Fibroblast of the aortic adventitia (primary cell): ENCODE measurements around the gene CENPP. TPM values are rescaled to one million over a fixed set of nuclear protein-coding genes. Genes with fewer than 3 reads are reported as not detected.

Experiments
- DNase-seq: peaks from one replicate; pipeline ENCODE4 v3.0.0-alpha.2; 2010; ENCODE audit warnings: low read depth
- H3K4me3 ChIP-seq: 2 replicates; pipeline ENCODE4 v1.5.1; 2011; ENCODE audit warnings: low read depth, mild to moderate bottlenecking, control low read depth, low read length, moderate library complexity
- total RNA-seq: library from RNA; depleted of rRNA; stranded (reverse); fragments of >200 nt; gene quantifications from 2 replicates; pipeline ENCODE4 v1.2.3, GENCODE V29; 2012; ENCODE audit warnings: low replicate concordance
- TF ChIP-seq, protein P1 (sequence below): IDR thresholded peaks from 2 replicates; pipeline ENCODE4 v1.5.1; 2011; ENCODE audit warnings: mild to moderate bottlenecking, low read length, control low read depth, inconsistent platforms; ENCODE audit not compliant: insufficient read depth

CENPP gene
- 19.3 and 19.7 TPM in 2 replicates for total RNA-seq

GRCh38 chr9:92325269-92325990, at the start of gene CENPP, which contains the start of gene NOL8:
Gene CENPP (plus strand): TSS chr9:92325953.
Gene NOL8 (minus strand): TSS chr9:92325350. CDS start chr9:92324161, 1,189 bp downstream.
- TF ChIP-seq, protein P1, sequence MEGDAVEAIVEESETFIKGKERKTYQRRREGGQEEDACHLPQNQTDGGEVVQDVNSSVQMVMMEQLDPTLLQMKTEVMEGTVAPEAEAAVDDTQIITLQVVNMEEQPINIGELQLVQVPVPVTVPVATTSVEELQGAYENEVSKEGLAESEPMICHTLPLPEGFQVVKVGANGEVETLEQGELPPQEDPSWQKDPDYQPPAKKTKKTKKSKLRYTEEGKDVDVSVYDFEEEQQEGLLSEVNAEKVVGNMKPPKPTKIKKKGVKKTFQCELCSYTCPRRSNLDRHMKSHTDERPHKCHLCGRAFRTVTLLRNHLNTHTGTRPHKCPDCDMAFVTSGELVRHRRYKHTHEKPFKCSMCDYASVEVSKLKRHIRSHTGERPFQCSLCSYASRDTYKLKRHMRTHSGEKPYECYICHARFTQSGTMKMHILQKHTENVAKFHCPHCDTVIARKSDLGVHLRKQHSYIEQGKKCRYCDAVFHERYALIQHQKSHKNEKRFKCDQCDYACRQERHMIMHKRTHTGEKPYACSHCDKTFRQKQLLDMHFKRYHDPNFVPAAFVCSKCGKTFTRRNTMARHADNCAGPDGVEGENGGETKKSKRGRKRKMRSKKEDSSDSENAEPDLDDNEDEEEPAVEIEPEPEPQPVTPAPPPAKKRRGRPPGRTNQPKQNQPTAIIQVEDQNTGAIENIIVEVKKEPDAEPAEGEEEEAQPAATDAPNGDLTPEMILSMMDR = no peak
- DNase-seq = peak; percentile 92
- peak within 1 kb of the TSS; percentile 95 for H3K4me3 ChIP-seq

GRCh38 chr9:92276331-92277032, 49.3 kb upstream of the CENPP start:
- no peak overlapping the region for H3K4me3 ChIP-seq
- DNase-seq = no peak
- TF ChIP-seq, protein P1 = no peak

DNA sequence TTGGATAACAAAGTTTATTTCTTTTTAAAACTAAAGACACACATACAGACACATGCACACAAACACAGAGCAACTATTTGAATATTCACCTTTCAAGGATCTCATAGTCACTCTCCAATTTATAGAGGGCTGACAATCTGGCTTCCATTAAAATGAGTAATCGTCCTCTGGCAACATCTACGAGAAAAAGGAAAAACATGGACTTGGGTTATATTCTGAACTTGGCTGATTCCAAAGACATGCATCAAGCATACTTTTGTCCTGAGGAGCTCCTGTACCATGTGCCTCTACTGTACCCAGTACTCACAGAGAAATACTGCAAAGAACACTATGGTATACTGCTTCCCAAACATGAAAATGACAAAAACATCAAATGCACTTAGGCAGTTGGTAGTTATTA, 47.6 kb upstream of the CENPP start:
- TF ChIP-seq, protein P1 = no peak
- H3K4me3 ChIP-seq = no peak overlapping the region
- DNase-seq = peak; percentile 54

GRCh38 chr9:92279302-92279701, 46.5 kb upstream of the CENPP start:
- DNase-seq = no peak
- TF ChIP-seq, protein P1 = no peak
- H3K4me3 ChIP-seq = no peak overlapping the region

GRCh38 chr9:92289708-92290390, 35.9 kb upstream of the CENPP start:
- peak; percentile 60 for DNase-seq
- H3K4me3 ChIP-seq = no peak overlapping the region
- TF ChIP-seq, protein P1 = no peak

- DNase-seq = no peak
- TF ChIP-seq, protein P1 = no peak
- peak overlapping the region; percentile 36 for H3K4me3 ChIP-seq
Observed at GRCh38 chr9:92290785-92291429, 34.8 kb upstream of the CENPP start.
